HepG2 (cell line): ENCODE data around the gene COA3. TPM values are rescaled to one million over a fixed set of nuclear protein-coding genes. Genes with fewer than 3 reads are reported as not detected.

ENCODE experiments used
- DR1 ChIP-seq: sonication (generic); formaldehyde crosslinking; IDR thresholded peaks from 2 replicates; pipeline ENCODE4 v1.8.0; 2021; ENCODE audit warnings: mild to moderate bottlenecking, missing genetic modification reagents, inconsistent platforms
- HDAC6 ChIP-seq: fragments of 200-600 bp; sonication (generic); IDR thresholded peaks from 2 replicates; pipeline ENCODE4 v1.7.0; 2017; ENCODE audit warnings: mild to moderate bottlenecking, antibody characterized with exemption, low read length, low read depth
- HOXA3 ChIP-seq: sonication (generic); formaldehyde crosslinking; IDR thresholded peaks from 2 replicates; pipeline ENCODE4 v1.5.0; 2020; ENCODE audit warnings: missing genetic modification reagents
- KAT2B ChIP-seq: fragments of 150-350 bp; IDR thresholded peaks from 2 replicates; pipeline ENCODE4 v1.6.1; 2014; ENCODE audit warnings: low read depth, low read length, borderline replicate concordance
- PAXIP1 ChIP-seq: sonication (generic); formaldehyde crosslinking; conservative IDR thresholded peaks from 2 replicates; pipeline ENCODE4 v1.4.0; 2020; ENCODE audit warnings: mild to moderate bottlenecking, missing genetic modification reagents, moderate library complexity
- RFXANK ChIP-seq: IDR thresholded peaks from 2 replicates; pipeline ENCODE4 v1.6.1; 2016
- ZBTB10 ChIP-seq: sonication (generic); formaldehyde crosslinking; IDR thresholded peaks from 2 replicates; pipeline ENCODE4 v1.4.0; 2020; ENCODE audit warnings: missing genetic modification reagents, borderline replicate concordance
- ZNF33B ChIP-seq: sonication (generic); formaldehyde crosslinking; IDR thresholded peaks from 2 replicates; pipeline ENCODE4 v1.5.1; 2020; ENCODE audit warnings: mild to moderate bottlenecking, missing genetic modification reagents
- ZSCAN22 ChIP-seq: sonication (generic); formaldehyde crosslinking; IDR thresholded peaks from 2 replicates; pipeline ENCODE4 v1.4.0; 2020; ENCODE audit warnings: mild to moderate bottlenecking, missing genetic modification reagents
- polyA plus RNA-seq, 8 experiments: library from polyadenylated mRNA; depleted of rRNA in 3 of 8; stranded (reverse) in 7 of 8; unstranded in 1 of 8; fragments of >200 nt; fragmentation: Illumina TruSeq in 4 of 8; extraction: Trizol in 4 of 8; gene quantifications; 2 replicates each; pipeline versions ENCODE4 v1.2.1 to v1.2.3, GENCODE V29; 2011 to 2016; ENCODE audit warnings: low read depth in 4 of 8, missing spikeins in 1 of 8, mixed read lengths in 1 of 8; ENCODE audit not compliant: insufficient read depth in 1 of 8
- total RNA-seq, 5 experiments: library from RNA; depleted of rRNA; stranded (reverse); fragments of >200 nt; fragmentation: Illumina TruSeq; extraction: Trizol; gene quantifications; 2 replicates each; pipeline ENCODE4 v1.2.3, GENCODE V29; 2016; ENCODE audit warnings: low read depth in 1 of 5
- TF ChIP-seq, protein P1 (sequence below): sonication (generic); formaldehyde crosslinking; IDR thresholded peaks from 2 replicates; pipeline ENCODE4 v1.5.1; 2020; ENCODE audit warnings: missing genetic modification reagents, mild to moderate bottlenecking, borderline replicate concordance
- TF ChIP-seq, protein P2 (sequence below): sonication (generic); formaldehyde crosslinking; IDR thresholded peaks from 2 replicates; pipeline ENCODE4 v1.5.1; 2020; ENCODE audit warnings: missing genetic modification reagents, mild to moderate bottlenecking, borderline replicate concordance
- TF ChIP-seq, protein P3 (sequence below): sonication (generic); formaldehyde crosslinking; IDR thresholded peaks from 2 replicates; pipeline ENCODE4 v1.4.0; 2020; ENCODE audit warnings: missing genetic modification reagents
- TF ChIP-seq, protein P4 (sequence below): sonication (generic); formaldehyde crosslinking; IDR thresholded peaks from 2 replicates; pipeline ENCODE4 v1.4.0; 2020; ENCODE audit warnings: missing genetic modification reagents

Gene COA3
- total and polyA plus RNA-seq, 2 of the 13 experiments (the other 11 are each of a cell fraction or from before 2014, with no cell fraction given) = 133 to 202 TPM

DNA sequence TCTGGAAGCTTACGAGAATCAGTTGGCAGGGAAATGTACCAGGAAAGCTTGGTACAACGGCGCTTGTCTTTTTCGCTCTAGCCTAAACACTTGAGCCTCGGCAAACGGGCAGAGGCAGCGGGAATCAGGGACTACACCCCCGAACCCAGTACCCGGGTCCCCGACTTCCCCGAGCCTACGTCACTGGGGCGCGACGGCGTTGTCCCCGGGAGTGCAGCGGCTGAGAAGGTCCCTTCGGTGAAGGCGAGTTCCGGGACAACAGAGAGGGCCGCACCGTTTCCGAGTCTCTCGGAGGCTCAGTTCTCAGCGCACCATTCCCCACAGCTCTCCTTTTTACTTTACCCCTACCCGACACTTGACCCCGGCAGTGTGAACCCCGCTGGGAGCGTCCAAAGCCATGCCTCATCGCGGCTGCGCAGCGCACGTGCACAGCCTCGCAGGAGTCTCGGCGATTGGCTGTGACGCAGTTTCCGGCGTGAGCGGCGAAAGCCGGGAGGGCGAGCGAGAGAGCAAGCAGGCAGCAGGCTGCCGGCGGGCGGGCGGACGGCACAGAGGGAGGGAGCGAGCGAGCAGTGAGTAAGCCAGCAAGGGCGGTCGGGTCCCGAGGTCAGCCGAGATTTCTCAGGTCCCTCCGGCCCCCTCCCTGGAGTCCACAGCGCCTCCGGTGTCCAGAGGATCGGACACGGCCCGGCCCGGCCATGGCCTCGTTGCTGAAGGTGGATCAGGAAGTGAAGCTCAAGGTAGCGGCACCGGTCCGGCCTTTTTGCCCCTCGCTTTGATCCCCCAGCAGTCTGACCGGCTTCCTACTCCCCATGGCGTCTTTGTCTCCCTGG, 34.6 kb upstream of the COA3 start, which contains the start of gene PSME3 (continued):
- TF ChIP-seq, protein P1, sequence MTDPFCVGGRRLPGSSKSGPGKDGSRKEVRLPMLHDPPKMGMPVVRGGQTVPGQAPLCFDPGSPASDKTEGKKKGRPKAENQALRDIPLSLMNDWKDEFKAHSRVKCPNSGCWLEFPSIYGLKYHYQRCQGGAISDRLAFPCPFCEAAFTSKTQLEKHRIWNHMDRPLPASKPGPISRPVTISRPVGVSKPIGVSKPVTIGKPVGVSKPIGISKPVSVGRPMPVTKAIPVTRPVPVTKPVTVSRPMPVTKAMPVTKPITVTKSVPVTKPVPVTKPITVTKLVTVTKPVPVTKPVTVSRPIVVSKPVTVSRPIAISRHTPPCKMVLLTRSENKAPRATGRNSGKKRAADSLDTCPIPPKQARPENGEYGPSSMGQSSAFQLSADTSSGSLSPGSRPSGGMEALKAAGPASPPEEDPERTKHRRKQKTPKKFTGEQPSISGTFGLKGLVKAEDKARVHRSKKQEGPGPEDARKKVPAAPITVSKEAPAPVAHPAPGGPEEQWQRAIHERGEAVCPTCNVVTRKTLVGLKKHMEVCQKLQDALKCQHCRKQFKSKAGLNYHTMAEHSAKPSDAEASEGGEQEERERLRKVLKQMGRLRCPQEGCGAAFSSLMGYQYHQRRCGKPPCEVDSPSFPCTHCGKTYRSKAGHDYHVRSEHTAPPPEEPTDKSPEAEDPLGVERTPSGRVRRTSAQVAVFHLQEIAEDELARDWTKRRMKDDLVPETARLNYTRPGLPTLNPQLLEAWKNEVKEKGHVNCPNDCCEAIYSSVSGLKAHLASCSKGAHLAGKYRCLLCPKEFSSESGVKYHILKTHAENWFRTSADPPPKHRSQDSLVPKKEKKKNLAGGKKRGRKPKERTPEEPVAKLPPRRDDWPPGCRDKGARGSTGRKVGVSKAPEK (CRISPR knock-in tag) = peak; percentile 57
- peak; percentile 91 for TF ChIP-seq DR1 (CRISPR knock-in tag)
- TF ChIP-seq, protein P2, sequence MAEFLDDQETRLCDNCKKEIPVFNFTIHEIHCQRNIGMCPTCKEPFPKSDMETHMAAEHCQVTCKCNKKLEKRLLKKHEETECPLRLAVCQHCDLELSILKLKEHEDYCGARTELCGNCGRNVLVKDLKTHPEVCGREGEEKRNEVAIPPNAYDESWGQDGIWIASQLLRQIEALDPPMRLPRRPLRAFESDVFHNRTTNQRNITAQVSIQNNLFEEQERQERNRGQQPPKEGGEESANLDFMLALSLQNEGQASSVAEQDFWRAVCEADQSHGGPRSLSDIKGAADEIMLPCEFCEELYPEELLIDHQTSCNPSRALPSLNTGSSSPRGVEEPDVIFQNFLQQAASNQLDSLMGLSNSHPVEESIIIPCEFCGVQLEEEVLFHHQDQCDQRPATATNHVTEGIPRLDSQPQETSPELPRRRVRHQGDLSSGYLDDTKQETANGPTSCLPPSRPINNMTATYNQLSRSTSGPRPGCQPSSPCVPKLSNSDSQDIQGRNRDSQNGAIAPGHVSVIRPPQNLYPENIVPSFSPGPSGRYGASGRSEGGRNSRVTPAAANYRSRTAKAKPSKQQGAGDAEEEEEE = no peak
- no peak for TF ChIP-seq KAT2B
- TF ChIP-seq, protein P3, sequence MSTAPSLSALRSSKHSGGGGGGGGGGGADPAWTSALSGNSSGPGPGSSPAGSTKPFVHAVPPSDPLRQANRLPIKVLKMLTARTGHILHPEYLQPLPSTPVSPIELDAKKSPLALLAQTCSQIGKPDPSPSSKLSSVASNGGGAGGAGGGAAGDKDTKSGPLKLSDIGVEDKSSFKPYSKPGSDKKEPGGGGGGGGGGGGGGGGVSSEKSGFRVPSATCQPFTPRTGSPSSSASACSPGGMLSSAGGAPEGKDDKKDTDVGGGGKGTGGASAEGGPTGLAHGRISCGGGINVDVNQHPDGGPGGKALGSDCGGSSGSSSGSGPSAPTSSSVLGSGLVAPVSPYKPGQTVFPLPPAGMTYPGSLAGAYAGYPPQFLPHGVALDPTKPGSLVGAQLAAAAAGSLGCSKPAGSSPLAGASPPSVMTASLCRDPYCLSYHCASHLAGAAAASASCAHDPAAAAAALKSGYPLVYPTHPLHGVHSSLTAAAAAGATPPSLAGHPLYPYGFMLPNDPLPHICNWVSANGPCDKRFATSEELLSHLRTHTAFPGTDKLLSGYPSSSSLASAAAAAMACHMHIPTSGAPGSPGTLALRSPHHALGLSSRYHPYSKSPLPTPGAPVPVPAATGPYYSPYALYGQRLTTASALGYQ = peak; percentile 79; the same call in 1 of the 2 replicates
- peak; percentile 98 for TF ChIP-seq HOXA3 (CRISPR knock-in tag)
- TF ChIP-seq, protein P4, sequence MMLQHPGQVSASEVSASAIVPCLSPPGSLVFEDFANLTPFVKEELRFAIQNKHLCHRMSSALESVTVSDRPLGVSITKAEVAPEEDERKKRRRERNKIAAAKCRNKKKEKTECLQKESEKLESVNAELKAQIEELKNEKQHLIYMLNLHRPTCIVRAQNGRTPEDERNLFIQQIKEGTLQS (CRISPR knock-in tag) = 0 out of 2 replicates have a peak, but pooled peaks have one; percentile 11
- TF ChIP-seq RFXANK (CRISPR knock-in tag) = no peak; the same call in 1 of the 2 replicates
- TF ChIP-seq PAXIP1 (CRISPR knock-in tag) = peak; percentile 65
- TF ChIP-seq HDAC6 = no peak
- TF ChIP-seq ZSCAN22 = 0 out of 2 replicates have a peak, but pooled peaks have one; percentile 64
- TF ChIP-seq ZNF33B (CRISPR knock-in tag) = peak; percentile 91
- TF ChIP-seq ZBTB10 (CRISPR knock-in tag) = peak; percentile 99
